Measurements from ENCODE around the gene MAPT.

The MAPT gene

GRCh38 chr17:45976391-45976754 lies 82.0 kb downstream of the MAPT start:
- no peak for DNase-seq

- no peak for DNase-seq
These were observed 82.6 kb downstream of the MAPT start for GRCh38 chr17:45976755-45977505.

DNA sequence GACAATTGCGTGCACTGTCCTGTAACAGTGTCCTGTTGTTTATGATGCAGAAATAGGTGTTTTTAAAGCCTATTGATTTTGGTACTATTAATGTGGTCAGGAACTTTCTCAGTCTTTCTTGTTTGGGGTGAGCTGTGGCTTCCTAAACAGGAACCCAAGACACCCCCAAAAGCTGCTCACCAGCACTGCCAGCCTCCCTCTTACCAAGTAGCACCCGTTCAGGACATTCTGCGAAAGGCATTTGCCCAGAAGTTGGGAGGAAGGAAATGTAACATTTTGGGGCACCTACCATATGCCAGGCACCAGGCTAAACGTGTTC lies 83.1 kb downstream of the MAPT start:
- DNase-seq, result no peak

DNA sequence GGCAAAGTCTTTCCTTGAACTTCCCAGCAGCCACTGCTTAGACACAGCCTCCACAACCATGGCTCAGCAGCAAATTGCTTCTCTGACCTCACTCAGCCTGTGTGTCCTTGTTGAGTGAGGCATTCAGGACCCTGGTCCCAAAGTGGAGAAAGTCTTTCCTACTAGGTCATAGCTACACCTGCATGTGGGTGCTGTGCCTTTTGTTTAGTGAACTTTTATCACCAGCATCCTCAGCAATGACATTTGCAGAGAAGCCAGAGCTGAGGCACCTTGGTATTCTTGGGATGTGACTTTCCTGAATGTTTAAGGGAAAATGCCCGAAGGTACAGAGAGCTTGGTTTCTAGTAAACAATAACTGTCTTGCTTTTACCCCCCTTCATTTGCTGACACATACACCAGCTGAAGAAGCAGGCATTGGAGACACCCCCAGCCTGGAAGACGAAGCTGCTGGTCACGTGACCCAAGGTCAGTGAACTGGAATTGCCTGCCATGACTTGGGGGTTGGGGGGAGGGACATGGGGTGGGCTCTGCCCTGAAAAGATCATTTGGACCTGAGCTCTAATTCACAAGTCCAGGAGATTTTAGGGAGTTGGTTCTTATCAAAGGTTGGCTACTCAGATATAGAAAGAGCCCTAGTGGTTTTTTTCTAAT lies 83.7 kb downstream of the MAPT start:
- no peak for DNase-seq

- DNase-seq, result no peak
These were observed 84.8 kb downstream of the MAPT start for GRCh38 chr17:45979137-45979536.

DNA sequence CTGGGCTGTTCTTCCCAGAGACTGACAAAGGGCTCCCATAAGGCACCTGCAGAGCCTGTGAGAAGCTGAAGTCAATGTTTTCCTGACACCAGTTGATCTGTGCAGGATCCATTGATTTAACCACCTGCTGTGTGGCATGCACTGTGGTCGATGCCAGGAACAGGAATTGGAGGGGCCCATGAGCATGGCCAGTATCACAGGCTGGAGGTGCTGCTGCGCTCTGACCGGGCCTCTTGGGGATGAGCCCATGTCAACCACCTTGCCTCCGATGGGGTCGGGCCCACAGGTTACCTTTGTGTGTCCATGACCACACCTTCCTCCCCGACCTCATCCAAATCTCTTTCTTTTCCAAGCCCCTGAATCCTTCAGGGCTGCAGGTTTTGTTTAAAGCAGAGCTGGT lies 86.5 kb downstream of the MAPT start:
- DNase-seq, result no peak

- no peak for DNase-seq
These were observed 87.0 kb downstream of the MAPT start for GRCh38 chr17:45981306-45981705.

DNA sequence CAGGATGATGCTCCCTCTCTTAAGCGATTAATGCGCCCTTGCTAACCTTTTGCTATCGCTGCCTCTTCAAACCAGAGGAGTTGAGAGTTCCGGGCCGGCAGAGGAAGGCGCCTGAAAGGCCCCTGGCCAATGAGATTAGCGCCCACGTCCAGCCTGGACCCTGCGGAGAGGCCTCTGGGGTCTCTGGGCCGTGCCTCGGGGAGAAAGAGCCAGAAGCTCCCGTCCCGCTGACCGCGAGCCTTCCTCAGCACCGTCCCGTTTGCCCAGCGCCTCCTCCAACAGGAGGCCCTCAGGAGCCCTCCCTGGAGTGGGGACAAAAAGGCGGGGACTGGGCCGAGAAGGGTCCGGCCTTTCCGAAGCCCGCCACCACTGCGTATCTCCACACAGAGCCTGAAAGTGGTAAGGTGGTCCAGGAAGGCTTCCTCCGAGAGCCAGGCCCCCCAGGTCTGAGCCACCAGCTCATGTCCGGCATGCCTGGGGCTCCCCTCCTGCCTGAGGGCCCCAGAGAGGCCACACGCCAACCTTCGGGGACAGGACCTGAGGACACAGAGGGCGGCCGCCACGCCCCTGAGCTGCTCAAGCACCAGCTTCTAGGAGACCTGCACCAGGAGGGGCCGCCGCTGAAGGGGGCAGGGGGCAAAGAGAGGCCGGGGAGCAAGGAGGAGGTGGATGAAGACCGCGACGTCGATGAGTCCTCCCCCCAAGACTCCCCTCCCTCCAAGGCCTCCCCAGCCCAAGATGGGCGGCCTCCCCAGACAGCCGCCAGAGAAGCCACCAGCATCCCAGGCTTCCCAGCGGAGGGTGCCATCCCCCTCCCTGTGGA lies 88.6 kb downstream of the MAPT start:
- no peak for DNase-seq

DNA sequence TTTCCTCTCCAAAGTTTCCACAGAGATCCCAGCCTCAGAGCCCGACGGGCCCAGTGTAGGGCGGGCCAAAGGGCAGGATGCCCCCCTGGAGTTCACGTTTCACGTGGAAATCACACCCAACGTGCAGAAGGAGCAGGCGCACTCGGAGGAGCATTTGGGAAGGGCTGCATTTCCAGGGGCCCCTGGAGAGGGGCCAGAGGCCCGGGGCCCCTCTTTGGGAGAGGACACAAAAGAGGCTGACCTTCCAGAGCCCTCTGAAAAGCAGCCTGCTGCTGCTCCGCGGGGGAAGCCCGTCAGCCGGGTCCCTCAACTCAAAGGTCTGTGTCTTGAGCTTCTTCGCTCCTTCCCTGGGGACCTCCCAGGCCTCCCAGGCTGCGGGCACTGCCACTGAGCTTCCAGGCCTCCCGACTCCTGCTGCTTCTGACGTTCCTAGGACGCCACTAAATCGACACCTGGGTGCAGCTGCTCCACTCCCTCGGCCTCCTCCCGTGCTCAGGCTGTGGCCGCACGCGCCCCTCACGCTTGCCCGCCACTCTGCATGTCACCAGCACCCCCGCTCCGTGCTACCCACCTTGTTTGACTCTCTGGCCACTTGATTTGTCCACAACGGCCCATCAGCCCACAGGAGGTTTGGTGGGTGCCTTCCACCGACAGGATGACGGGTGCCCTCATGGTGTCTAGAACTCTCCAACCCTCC lies 89.4 kb downstream of the MAPT start:
- no peak for DNase-seq

DNA sequence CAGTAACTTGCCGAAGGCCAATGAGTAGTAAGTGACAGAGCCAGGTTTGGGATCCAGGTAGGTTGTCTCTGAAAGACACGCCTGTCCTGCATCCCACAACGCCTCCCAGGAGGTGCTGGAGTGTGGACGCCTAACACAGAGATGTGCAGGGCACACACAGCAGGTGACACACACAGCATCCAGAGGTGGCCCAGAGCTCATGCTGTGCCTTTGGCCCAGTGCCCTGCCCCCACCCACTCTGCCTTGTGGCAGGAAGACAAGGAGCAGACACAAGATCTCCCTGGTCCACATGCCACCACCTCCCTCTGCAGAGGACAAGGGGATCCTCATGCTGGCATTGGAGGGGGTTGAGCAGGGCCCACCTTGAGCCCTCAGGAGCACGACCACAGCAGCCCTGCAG lies 90.0 kb downstream of the MAPT start:
- no peak for DNase-seq

GRCh38 chr17:45985447-45985846 lies 91.1 kb downstream of the MAPT start:
- no peak for DNase-seq

DNA sequence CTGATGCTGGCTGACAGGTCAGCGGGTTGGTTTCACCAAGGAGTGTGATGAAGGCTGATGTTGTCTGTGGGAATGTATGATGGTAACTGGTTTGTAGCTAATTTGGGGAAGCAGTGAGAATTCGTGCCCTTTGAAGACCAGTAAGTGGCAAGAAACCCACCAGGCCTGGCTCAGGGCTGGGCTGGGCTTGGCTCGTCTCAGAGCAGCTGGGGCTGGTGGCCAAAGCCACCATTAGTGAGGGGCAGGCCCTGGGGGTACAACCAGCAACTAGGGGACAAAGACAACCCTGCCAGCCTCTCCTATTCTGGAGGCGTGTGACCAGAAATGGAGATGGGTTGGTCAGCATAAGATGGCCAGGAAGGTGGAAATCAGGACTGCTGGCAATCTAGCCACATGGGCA lies 91.7 kb downstream of the MAPT start:
- DNase-seq, result no peak

DNA sequence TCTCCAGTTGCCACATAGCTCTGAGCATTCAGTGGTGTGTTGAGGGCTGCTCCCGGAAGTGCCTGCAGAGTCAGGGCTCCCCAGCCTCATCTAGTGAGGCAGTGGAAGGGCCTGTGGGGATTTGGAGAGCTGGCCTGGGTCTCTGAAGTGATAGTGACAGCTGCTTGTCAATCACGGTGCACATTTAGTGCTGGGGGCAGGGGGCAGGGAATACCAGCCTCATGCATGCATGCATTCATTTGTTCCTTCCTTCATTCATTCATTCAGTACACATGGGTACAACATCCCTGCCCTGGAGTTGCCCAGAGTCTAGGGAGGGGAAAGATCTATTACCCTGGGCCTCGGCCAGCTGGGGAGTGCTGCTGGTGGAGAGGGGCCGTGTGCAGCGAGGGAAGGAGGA lies 93.4 kb downstream of the MAPT start:
- no peak for DNase-seq

DNA sequence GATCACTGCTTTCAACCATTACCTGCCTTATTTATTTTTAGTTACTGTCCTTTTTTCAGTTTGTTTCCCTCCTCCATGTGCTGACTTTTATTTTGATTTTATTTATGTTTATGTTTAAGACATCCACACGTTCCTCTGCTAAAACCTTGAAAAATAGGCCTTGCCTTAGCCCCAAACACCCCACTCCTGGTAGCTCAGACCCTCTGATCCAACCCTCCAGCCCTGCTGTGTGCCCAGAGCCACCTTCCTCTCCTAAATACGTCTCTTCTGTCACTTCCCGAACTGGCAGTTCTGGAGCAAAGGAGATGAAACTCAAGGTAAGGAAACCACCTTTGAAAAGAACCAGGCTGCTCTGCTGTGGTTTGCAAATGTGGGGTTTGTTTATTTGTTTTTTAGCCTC lies 95.4 kb downstream of the MAPT start:
- no peak for DNase-seq

- DNase-seq, result no peak
These were observed 96.5 kb downstream of the MAPT start for GRCh38 chr17:45990886-45991285.

GRCh38 chr17:45991341-45991740 lies 97.0 kb downstream of the MAPT start:
- DNase-seq, result no peak

- DNase-seq, result no peak
These were observed 97.8 kb downstream of the MAPT start for GRCh38 chr17:45992175-45992574.

DNA sequence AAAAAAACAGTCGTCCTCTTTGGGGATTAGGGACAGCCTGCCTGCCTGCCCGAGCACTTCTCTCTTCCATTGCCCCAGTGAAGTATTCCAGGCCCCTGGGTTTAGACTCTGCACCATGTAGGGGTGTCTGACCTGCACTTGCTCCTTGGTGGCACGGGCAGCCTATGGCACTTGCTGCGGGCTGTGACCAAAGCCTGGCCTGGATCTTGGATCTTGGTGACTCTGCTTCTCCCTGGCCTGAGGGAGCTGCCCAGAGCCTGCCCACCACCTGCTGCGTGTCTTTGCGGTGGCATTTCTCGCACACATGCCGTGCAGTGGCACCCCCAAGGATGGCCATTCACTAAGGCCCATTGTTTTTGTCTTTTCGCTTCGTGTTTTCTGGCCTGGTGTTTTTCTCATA lies 98.5 kb downstream of the MAPT start:
- DNase-seq, result no peak

GRCh38 chr17:45993962-45994627 lies 99.7 kb downstream of the MAPT start:
- no peak for DNase-seq

GRCh38 chr17:45994987-45995386 lies 100.6 kb downstream of the MAPT start:
- DNase-seq, result no peak

GRCh38 chr17:45995627-45996270 lies 101.4 kb downstream of the MAPT start:
- no peak for DNase-seq

DNA sequence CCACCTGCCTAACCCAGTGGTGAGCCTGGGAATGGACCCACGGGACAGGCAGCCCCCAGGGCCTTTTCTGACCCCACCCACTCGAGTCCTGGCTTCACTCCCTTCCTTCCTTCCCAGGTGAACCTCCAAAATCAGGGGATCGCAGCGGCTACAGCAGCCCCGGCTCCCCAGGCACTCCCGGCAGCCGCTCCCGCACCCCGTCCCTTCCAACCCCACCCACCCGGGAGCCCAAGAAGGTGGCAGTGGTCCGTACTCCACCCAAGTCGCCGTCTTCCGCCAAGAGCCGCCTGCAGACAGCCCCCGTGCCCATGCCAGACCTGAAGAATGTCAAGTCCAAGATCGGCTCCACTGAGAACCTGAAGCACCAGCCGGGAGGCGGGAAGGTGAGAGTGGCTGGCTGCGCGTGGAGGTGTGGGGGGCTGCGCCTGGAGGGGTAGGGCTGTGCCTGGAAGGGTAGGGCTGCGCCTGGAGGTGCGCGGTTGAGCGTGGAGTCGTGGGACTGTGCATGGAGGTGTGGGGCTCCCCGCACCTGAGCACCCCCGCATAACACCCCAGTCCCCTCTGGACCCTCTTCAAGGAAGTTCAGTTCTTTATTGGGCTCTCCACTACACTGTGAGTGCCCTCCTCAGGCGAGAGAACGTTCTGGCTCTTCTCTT lies 102.1 kb downstream of the MAPT start:
- no peak for DNase-seq
